GM12872 (cell line): ENCODE results near the gene KRTAP10-10.

Experiments
- TF ChIP-seq, protein P1 (sequence below): IDR thresholded peaks from 3 replicates; pipeline ENCODE4 v1.5.1; 2011; ENCODE audit warnings: low read depth, mild to moderate bottlenecking, low read length, moderate library complexity; ENCODE audit not compliant: insufficient read depth

KRTAP10-10 gene

DNA sequence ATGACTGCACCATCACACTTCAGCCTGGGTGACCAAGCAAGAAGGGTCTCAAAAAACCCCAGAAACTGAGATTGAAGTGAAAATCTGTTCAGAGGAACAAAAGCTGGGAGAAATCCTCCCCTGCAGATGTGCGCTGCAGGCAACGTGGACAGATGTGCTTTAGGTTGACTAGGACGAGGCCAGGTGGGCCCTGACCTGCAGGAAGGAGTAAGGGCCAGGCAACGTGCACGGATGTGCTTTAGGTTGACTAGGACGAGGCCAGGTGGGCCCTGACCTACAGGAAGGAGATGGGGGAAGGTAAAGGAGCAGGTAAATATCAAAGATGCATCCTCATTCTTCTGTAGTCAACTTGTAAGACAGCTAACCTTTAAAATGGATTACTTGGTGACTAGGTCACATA is 47.3 kb downstream of the KRTAP10-10 start:
- TF ChIP-seq, protein P1, sequence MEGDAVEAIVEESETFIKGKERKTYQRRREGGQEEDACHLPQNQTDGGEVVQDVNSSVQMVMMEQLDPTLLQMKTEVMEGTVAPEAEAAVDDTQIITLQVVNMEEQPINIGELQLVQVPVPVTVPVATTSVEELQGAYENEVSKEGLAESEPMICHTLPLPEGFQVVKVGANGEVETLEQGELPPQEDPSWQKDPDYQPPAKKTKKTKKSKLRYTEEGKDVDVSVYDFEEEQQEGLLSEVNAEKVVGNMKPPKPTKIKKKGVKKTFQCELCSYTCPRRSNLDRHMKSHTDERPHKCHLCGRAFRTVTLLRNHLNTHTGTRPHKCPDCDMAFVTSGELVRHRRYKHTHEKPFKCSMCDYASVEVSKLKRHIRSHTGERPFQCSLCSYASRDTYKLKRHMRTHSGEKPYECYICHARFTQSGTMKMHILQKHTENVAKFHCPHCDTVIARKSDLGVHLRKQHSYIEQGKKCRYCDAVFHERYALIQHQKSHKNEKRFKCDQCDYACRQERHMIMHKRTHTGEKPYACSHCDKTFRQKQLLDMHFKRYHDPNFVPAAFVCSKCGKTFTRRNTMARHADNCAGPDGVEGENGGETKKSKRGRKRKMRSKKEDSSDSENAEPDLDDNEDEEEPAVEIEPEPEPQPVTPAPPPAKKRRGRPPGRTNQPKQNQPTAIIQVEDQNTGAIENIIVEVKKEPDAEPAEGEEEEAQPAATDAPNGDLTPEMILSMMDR = no peak

DNA sequence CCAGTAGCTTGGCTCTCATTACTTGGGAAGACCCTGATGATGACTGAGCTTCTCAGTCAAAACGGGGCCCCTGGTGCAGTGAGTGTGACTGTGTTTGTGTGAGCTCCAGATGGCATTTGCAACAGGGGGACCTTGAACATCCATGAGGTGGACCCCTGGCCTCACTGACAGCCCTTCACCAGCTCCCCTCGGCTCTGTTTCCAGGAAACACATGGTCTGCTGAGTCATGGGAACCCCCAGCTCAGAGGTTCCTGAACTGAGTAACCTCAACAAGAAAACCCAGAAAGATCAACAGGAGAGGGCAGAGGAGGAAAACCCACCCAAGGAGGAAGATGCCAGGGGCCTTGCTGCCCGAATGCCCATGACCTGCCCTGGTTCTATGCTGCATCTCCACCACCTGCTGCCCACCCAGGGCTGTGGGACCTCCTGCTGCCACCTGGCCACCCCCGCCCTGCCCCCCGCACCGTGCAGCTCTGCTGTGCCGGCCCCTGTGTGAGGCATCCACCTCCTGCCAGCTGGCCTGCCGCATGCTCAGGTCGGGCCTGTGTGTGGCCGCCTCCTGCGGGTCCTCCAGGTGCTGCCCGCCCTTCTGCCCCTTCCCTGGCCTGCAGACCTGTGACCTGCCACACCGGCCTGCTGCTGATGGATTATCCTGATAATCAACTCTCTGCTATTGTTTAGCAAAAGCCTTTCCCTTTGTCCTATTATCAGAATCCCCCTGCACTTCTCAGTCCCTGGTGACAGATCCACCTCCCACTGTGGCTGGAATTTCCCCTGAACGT is 49.0 kb downstream of the KRTAP10-10 start:
- TF ChIP-seq, protein P1 = no peak

DNA sequence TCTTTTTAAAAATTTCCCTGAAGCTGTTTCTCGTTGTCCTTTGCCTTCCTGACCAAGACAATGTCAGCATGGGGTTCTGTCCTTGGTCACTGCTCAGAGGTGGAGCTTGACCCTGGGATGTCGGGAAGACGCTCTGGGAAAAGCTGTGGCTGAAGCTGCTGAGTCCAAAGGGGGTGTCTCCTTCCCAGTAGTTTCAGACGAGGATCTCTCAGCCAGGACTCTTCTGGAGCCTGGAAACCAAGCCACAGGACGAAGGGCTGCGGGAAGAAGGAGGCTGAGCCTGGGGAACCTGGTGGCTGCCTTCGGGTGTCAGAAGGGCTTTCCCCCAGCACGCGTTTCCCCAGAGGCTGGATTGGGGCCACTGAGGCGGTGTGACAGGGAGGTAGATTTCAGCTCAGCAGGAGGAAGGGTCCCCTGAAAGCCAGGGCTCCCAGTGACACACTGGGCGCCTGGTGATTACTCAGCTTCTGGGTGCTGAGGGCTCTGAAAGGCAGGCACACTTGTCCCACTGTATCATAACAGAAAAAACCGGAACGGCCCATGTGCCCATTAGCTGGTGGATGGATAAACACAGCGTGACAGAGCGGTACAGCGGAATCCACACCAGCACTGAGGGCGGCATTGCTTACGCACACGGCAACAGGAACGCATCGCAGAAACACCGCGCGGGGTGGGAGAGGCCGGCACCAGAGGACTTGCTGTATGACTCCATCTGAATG is 49.8 kb downstream of the KRTAP10-10 start:
- TF ChIP-seq, protein P1 = no peak

DNA sequence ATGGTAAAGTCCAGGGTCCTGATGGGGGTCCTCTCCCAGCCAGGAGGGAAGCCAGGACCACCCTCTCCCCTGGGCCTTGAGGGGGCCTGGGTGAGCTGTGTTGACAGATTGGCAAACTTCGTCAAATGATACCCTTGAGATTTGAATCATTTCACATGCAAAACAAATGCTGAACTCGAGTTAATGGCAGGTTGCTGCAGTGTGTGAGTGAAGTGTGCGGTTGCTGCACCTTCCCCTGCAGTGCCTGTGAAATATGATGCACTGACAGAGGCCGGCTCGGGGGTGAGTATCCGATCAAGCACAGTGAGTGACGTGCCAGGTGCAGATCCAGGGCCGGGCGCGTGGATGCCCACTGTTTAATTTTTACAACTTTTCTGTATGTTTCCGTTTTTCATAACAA is 50.5 kb downstream of the KRTAP10-10 start:
- TF ChIP-seq, protein P1 = no peak
